NCI-H2107 treated with DMSO at 0.1 percent for 48 hours (cell line): Measurements from ENCODE around the gene PEAK1.
"Not testable (repeated sequence)": the region's sequence is repeated elsewhere in the genome, so short reads cannot be mapped to it uniquely, and the experiment has no call there.

ENCODE experiments used
- DNase-seq: peaks from one replicate; lab custom pipeline; 2025; ENCODE audit not compliant: unreplicated experiment; lab: John Stamatoyannopoulos, UW

PEAK1 gene

DNA sequence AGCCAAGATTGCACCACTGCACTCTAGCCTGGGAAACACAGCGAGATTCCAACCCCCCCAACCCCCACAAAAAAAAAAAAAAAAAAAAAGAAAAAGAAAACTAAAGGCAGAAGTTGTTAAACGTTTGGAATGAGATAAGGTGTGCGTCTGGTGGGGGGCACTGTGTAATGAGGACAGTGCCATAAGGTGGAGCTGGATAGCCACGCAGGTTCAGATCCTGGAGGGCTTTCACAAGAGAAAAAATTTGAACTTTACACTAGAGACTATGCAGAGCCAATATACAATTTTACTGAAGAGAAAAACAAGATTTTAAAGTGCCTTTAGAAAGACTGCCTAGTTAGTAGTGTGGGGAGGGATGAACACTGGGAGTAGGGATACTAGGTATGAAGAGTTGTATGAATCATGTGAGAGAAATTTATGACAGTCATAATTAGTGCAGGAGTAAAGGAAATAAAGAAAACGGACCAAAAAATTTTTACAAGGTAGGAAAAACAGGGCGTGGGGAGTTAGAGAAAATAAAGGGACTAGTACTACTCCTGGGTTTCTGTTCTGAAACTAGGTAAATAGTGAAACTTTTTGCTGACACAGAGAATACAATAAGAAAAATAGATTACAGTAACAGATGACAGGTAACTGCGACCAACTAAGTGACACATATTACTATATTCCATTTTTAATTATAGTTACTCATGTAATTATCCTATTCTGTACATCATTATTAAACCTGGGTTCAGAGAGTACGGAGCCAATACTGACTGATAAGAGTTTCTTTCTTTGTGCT lies 108.1 kb downstream of the PEAK1 start:
- no peak for DNase-seq

DNA sequence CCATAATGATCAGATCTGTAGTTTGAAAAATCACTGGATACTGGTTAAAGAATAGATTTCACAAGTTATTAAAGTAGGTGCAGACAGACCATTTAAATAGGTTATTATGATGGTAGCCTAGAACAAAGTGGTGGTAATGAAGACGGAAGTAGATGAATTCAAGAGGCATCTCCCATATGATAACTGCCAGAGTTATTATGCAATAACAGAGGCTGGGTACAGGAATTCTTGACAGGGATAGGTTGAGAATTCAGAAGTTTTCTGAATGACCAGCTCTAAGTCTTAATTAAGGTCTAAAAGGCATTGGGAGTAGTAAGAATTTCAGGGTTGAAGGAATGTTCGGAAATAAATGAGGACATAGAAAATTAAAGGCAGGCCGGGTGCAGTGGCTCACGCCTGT lies 108.9 kb downstream of the PEAK1 start:
- no peak for DNase-seq

DNA sequence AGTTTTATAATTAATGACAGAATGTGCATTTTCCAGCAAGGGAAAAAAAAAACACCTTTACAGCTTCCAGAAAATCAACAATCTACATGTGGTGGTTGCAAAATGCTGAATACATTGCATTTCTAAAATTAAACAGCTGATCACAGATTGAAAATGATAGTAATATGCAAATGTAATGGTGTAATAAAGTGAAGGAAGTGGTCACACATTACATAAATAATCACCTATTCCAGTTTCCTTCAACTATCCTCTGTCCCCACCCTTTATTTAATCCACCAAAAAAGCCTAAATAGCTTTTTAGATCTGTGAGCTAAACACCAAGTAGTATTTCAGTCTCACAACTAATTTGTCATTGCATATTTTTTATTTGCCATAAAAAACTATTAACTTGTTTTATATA lies 110.5 kb downstream of the PEAK1 start:
- no peak for DNase-seq

DNA sequence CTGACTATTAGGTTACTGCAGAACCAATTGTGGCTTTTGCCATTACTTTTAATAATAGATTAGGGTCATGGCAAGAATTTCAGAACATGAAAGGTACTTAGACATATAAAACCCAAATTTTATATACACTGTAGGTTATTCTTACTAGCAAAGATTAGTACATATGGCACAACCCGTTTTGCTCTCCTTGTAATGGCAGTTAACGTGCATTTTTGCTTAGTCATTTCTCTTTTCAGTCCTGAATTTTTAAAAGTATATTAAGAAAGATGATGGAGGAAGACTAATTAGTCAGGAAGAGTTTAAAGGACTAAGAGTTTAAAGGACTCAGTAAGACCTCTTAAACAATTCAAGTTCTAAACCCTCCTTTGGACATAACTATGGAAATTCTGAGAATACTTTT lies 114.0 kb downstream of the PEAK1 start:
- no peak for DNase-seq

DNA sequence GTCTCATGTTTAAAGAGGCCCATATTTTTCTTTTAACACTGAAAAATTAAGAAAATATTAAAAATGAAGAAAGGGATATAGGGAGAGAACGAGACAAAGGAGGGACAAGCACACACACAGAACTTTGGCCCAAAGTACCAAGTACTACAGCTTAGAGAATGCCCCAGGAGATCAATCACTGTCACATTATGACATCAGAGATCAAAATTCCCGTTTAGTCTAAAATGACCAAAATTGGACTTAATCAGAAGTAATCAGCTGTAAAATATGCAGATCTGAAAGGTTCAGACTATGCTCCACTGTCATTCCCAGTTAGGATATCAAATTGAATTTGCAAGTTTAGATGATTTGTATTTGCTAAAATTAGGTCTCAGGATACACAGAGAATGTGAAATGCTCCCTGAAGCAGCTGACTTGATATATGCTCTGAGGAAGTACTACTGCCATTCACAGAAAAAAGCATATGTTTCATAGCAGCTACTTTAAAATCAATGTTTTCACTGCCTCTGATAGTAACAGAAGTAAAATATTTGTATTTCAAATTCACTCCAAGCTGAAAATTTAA lies 123.0 kb downstream of the PEAK1 start:
- DNase-seq, result no peak

DNA sequence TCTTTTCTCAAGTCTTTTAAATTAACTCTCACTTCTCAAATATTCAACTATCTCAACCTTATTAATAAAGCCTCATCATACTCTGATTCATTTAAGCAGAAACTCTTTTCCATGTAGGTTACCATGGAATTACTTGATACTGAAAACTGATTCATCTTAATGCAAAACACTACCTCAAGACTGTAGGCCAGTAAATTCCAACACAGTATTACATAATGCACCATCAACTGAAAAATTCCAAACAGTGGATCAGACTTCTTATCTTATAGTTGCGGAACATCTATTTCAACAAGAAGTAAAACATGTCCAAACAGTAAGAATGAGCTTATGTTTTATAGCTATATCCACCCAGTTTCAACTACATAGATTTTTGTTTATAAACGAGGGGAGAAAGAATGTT lies 124.5 kb downstream of the PEAK1 start:
- DNase-seq, result no peak

DNA sequence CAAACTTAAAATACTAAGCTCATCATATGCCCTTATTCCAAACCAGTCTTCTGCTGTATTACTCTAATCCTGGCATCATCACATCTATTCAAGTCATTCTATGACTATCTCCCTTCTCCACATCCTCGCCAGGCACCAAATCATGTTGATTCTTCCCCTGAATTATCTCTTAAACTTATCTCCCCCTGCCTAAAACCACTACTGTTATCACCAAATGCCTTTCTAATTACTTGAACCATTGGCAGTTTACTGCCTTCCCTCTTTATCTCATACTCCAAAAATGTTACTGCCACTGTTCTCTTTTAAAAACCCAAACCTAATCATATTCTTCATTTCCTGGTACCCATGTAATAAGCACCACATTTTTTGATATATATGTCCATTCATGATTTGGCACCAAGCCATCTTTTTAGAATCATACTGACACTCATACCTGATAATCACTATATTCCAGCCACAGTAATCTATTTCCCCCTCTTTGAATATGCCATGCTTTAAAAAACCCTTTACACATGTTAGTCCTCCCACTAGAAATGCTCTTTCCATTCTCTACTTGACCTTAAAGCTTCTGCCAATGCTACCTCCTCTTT lies 126.8 kb downstream of the PEAK1 start:
- DNase-seq, result no peak

DNA sequence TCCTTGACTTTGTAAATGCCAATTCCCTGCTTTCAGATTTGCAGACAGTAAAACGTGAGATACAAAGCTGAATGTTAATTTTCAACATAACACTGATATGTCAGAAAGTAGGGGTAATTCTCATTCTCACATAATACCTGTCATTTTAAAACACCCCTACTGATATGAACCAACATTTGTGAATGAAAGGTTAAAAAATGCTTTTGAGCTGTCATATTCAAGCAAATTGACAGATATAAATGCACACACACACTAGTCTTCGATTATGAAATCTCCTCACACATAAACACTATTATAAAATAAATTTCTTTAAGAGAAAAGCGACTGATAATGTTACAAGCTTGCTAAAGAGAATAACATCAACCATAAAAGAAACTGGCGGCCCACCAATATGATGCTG lies 128.8 kb downstream of the PEAK1 start:
- no peak for DNase-seq

DNA sequence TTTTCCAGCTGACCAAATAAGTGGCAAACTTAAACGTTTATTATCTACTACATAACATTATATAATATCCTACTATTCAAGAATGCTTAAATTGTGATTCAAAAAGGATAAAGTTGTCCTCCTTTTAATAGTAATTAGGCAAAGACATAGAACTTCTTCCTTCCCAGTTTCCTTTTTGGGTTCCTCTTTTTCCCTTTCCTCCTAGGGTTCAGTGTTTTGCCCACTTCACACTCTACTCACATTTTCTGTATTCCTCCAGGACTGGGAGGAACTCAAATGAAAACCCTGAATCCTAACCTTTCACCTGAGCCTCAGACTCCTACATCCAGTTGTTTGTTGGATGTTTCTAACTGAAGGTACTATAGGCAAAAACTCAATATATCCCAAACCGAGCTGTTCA lies 132.5 kb downstream of the PEAK1 start:
- no peak for DNase-seq

DNA sequence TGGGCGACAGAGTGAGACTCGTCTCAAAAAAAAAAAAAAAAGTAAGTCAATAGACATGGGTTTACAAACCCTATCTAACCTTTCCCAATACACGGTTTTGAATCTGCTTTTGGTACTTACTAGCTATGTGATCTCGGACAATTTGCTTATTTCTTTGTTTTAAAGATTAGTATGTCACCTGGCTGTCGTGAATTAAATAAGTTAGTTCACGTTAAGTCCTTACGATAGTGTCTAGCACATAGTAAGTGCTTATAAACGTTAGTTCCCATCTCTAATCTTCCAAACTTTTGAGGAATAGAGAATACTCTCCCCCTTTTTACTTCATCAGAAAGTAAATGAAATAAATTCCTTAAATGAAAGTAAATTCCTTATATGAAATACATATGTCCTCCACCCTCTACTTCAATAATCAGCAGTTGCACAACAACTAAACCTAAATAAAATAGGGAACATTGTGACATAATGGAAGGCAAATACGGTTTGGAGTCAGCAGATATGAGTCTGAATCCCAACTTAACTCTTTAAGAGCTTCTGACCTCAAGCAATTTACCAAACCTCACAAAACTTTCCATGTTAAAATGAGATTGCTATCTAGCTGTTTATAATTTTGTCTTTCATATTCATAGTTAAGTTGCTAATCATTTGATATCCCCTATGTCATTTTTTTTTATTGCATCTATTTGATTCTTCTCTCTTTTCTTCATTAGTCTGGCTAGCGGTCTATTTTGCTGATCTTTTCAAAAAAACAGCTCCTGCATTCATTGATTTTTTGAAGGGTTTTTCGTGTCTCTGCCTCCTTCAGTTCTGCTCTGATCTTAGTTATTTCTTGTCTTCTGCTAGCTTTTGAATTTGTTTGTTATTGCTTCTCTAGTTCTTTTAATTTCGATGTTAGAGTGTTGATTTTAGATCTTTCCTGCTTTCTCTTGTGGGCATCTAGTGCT lies 134.6 kb downstream of the PEAK1 start:
- DNase-seq, result no peak

DNA sequence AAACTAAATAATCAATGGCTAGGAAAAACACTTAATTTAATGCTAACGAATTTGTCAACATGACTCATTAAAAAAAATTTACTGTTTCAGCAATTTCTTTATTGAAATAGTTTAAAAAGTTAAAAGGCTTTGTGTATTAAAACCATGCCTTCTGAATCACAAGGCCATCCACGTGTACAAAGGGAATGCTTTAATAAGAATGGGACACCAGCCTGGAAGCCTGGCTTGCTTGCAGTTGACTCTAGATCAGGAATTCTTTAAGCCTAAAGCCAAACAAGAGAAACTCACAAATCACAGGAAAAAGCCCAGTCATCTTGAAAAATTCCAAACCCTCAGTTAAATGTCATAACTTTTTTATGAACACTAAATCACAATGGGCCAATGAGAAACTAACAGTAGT lies 137.6 kb downstream of the PEAK1 start:
- DNase-seq, result no peak

DNA sequence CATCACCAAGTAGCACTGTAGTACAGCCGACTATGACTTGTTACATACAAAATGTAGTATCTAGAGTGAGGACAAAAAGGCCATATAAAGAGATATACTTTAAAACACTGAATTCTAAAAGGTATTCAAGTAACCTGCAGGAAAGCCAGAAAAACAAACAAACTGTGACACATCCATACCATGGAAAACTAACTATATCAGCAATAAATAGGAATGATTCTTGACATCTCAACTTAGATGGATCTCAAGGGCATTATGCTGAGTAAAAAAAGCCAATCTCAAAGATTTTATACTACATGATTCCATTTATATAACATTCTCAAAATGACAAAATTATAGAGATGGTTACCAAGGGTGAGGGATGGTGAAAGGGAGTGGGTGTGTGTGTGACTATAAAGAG lies 143.0 kb downstream of the PEAK1 start:
- DNase-seq, result no peak

DNA sequence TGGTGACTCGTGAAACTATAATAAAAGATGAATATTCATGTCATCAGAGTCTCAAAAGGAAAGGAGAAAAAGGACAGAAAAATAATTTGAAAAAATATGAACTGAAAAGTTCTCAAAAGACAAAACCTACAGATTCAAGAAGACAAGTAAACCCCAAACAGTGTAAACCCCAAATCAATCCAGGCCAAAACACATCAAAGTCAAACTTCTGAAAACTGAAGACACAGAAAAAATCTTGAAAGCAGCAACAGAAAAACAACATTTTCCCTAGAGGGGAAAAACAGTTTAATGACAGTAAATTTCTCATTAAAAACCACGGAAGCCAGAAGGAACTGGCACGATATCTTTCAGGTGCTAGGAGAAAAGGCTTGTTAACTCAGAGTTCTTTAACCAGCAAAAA lies 143.8 kb downstream of the PEAK1 start:
- DNase-seq, result no peak

DNA sequence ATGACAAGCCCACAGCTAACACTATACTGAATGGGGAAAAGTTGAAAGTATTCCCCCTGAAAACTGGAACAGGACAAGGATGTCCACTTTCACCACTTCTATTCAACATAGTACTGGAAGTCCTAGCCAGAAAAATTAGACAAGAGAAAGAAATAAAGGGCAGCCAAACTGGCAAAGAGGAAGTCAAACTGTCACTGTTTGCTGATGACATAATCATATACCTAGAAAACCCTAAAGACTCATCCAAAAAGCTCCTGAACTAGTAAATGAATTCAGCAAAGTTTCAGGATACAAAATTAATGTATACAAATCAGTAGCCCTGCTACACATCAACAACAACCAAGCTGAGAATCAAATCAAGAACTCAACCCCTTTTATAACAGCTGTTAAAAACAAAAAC lies 146.8 kb downstream of the PEAK1 start:
- not testable (repeated sequence) for DNase-seq

DNA sequence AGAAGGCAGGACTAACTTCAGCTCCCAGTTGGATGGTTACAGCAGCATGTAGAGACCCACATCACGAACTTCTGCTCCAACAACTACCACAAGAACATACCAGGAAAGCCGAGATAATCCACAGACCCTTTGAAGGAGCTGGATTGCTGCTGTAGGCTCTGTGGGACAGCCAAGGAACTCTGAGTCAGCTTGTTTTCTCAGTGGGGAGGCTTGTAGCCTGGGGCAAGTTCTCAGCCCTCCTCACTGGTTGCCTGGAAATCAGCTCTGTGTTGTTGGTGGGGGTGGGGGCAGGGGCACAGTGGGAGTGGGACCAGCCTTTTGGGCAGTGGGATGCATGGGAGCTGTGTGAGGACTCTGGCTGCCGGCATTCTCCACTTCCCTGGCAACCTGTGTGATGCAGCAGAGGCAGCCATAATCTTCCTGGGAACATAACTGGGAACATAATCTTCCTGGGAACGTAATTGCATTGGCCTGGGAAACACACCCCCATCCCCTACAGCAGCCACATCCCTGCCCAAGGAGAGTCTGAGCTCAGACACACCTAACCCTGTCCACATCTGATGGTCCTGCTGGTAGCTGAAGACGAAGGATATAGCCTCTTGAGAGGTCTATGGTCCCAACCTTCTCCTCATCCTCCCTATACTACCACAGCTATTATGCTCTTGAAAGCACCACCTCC lies 153.1 kb downstream of the PEAK1 start:
- no peak for DNase-seq

DNA sequence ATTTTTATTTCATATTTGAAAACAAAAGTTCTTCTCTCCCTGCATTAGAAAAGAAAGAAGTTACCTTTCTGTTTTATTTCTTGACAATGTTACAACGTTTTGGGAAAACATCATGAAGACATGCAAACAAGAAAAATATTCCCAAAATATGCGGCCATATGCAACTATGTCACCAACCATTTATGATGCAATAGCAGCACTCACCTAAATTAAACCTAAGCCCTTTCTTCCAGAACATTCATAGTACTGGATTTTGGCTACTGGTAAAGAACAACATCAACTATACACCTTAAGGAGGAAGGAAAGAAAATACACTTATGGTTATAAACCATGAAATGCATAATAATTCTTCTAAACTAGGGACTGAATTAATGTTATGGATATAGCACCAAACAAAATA lies 164.5 kb downstream of the PEAK1 start:
- DNase-seq, result no peak

DNA sequence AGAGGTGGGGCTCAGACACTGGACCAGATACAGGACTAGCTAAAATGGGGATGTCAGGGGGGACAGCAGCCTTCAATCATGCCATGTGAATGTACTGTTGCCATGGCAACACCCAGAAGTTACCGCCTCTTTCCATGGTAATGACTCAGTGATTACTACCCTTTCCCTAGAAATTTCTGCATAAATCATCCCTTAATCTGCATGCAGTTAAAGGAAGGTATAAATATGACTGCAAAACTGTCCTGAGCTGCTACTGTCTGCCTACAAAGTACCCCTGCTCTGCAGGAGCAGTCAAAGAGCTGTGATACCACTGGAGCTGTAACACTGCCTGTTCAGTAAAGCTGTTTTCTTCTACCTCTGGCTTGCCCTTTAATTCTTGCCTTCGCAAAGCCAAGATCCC lies 168.2 kb downstream of the PEAK1 start:
- DNase-seq, result no peak

DNA sequence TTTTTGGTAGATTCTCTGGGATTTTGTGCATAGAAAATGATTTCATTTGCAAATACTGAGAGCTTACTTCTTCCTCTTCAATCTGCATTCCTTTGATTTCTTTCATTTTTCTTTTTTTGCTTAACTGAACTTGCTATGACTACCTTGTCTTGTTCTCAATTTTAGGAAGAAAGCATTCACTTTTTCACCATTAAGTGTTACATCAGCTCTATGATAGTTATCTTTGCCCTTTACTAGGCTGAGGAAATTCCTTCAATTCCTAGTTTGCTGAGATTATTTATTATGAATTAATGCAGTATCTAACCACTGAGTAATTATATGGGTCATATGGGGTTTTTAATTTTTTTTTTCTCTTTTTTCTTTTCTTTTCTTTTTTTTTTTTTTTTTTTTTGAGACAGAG lies 172.8 kb downstream of the PEAK1 start:
- DNase-seq, result no peak

DNA sequence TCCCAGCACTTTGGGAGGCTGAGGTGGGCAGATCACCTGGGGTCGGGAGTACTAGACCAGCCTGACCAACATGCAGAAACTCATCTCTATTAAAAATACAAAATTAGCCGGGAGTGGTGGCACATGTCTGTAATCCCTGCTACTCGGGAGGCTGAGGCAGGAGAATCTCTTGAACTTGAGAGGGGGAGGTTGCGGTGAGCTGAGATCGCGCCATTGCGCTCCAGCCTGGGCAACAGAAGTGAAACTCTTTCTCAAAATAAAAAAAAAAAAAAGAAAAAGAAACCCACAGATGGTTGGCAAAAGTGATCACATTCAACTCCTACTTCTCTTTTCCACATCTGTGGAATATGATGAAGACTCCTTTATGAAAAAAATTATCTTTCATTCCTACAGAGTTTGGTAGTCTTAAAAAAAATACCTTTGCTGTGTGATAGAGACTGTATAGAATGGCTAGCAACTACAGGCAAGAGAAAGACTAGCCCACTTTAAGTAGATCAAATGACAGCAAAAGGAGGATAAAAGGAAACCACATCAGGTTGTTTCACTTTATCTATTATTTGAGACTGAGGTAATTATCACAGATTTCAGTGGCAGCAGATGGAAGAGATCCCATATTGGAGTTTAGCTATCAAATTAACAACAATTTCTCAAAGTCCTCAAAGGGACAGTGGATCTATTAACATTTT lies 176.0 kb downstream of the PEAK1 start:
- DNase-seq, result no peak

DNA sequence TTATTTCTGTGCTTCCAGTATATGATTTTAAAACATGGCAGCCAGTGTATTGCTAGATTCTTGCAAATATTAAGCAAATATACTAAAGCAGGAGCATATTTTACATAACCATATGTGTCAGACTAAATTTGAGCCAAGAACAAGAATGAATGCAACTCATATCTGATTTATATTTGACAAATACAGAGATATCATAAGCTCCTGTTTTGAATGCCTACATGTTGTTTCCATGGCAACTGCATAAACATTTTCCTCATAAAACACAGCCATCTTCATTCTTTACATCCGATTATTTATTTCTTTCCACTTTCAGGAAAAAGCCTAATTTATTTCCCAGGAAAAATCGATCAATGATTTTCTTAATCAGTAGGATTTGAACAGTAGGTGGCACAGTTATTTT lies 176.8 kb downstream of the PEAK1 start:
- no peak for DNase-seq
